ENCODE measurements around the gene RAI2. TPM values are rescaled to one million over a fixed set of nuclear protein-coding genes. Genes with fewer than 3 reads are reported as not detected.

RAI2 gene
- total RNA-seq, 4 donors from 2014 or later = 2.5 to 8.5 (median 4.6) TPM

DNA sequence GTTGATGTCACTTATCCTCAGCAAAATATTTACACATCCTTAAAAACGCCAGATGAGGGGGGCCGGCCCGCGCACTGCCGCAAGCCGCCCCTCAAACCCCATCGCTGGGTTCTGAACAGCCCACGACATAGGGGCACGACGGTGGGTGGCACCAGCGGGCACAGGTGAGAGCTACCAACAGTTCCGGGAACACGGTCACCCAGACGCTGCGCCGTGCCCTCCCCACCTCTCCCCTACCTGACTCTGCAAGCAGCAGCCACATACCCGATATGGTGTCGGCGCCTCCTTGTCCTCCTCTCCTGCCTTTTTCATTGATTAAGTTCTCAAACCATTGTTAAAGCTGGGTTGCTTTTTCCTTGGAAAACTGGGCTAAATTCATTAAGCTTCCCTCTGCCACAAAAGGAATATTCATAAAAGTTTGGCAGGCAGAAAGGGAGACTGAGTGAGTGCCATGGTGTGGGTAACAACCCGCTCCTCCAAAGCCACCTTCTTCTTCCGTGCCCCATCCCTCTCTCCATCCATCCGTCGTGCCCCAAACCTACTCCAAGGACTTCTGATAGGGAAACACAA is 1.4 kb downstream of the RAI2 start:
- Histone ChIP-seq H3K27ac (peak overlapping the region in 1 of 4 donors; percentile 66), H3K36me3 (no peaks in the 10 kb centered on the region), H3K27me3 (peaks cover 0 to 15% (median 0%) of the 10 kb centered on the region in 3 donors), H3K9me3 (no peaks in the 10 kb centered on the region), H3K4me3 (peak overlapping the region; percentile 53 to 63 (median 62)), H3K4me1 (peaks cover 0 to 3% of the 10 kb centered on the region in 2 donors)
- in situ Hi-C loops (cut with MboI; ENCODE audit: low sequenced_read_pairs in 4 of 4) (no loop called here), intact Hi-C loops (cut with DNase I; ENCODE audit: low total_unique reads) (loop anchor here (5.0 kb wide), 1 partner anchor 42 kb away; no protein-coding TSS in a partner anchor)
- no peak for TF ChIP-seq POLR2A (IDR thresholded peaks at IDR 0.05)
- TF ChIP-seq, protein P1, sequence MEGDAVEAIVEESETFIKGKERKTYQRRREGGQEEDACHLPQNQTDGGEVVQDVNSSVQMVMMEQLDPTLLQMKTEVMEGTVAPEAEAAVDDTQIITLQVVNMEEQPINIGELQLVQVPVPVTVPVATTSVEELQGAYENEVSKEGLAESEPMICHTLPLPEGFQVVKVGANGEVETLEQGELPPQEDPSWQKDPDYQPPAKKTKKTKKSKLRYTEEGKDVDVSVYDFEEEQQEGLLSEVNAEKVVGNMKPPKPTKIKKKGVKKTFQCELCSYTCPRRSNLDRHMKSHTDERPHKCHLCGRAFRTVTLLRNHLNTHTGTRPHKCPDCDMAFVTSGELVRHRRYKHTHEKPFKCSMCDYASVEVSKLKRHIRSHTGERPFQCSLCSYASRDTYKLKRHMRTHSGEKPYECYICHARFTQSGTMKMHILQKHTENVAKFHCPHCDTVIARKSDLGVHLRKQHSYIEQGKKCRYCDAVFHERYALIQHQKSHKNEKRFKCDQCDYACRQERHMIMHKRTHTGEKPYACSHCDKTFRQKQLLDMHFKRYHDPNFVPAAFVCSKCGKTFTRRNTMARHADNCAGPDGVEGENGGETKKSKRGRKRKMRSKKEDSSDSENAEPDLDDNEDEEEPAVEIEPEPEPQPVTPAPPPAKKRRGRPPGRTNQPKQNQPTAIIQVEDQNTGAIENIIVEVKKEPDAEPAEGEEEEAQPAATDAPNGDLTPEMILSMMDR (IDR thresholded peaks at IDR 0.05 in 4 of 5, conservative IDR thresholded peaks at IDR 0.05 in 1 of 5) = no peak
- DNase-seq = no peak
- no peak for ATAC-seq

GRCh38 chrX:17854531-17854930 is 6.6 kb downstream of the RAI2 start:
- H3K27ac ChIP-seq = peak overlapping the region in 1 of 4 donors; percentile 26
- TF ChIP-seq, protein P1 (IDR thresholded peaks at IDR 0.05 in 4 of 5, conservative IDR thresholded peaks at IDR 0.05 in 1 of 5) = no peak
- no peak for TF ChIP-seq POLR2A (IDR thresholded peaks at IDR 0.05)
- ATAC-seq = no peak
- H3K4me1 ChIP-seq = peaks cover 3 to 5% of the 10 kb centered on the region in 2 donors
- peaks cover 0 to 12% (median 0%) of the 10 kb centered on the region in 3 donors for H3K27me3 ChIP-seq
- H3K4me3 ChIP-seq = no peak overlapping the region
- no peaks in the 10 kb centered on the region for H3K9me3 ChIP-seq
- in situ Hi-C loops (cut with MboI; ENCODE audit: low sequenced_read_pairs in 4 of 4) = no loop called here
- H3K36me3 ChIP-seq = no peaks in the 10 kb centered on the region
- intact Hi-C loops (cut with DNase I; ENCODE audit: low total_unique reads) = no loop called here
- no peak for DNase-seq

DNA sequence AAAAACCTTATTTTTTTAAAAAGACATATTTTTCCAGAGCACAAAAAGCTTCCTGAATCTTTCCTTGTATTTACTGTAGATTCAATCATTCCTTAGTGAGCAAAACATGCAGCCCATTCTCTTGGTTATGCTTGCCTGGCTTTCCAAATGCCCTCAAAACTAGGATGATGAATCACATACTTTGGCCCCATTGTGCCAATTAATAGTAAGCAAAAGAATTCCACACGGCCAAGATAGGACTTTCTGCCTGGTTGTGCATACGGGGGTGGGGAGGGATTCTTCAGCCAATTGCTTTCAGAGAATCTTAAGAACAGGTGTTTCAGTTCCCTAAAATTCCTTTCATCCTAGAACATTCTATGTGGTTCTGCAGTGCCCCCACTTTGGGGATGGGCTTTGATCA is 7.0 kb downstream of the RAI2 start:
- Histone ChIP-seq H3K9me3 (no peaks in the 10 kb centered on the region), H3K27ac (no peak overlapping the region), H3K4me1 (peaks cover 3 to 5% of the 10 kb centered on the region in 2 donors), H3K27me3 (peaks cover 0 to 10% (median 0%) of the 10 kb centered on the region in 3 donors), H3K36me3 (no peaks in the 10 kb centered on the region), H3K4me3 (no peak overlapping the region)
- no peak for ATAC-seq
- intact Hi-C loops (cut with DNase I; ENCODE audit: low total_unique reads) = no loop called here
- no peak for TF ChIP-seq POLR2A (IDR thresholded peaks at IDR 0.05)
- TF ChIP-seq, protein P1 (IDR thresholded peaks at IDR 0.05 in 4 of 5, conservative IDR thresholded peaks at IDR 0.05 in 1 of 5) = no peak
- in situ Hi-C loops (cut with MboI; ENCODE audit: low sequenced_read_pairs in 4 of 4) = no loop called here
- DNase-seq = no peak

DNA sequence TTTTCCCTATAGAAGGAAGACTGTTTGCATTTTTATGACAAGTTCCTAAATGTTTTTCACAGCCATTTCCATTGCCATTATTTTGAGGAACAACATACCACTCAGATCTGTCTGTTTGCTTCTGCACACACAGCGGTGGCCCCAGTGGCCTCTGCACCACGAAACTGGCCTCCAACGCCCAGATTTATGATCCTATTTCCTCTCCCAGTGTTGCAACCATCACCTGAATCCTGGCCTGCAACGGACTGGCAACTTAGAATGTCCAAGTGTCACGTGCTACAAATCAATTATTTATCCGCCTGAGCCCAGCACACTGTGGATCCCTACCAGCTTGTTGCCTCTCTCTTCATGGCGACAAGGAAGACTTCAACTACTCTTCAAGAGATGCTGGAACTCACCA is 9.2 kb downstream of the RAI2 start:
- ATAC-seq (no peak), DNase-seq (no peak)
- Histone ChIP-seq H3K4me1 (peaks cover 0 to 5% of the 10 kb centered on the region in 2 donors), H3K27me3 (peaks cover 0 to 5% (median 0%) of the 10 kb centered on the region in 3 donors), H3K36me3 (no peaks in the 10 kb centered on the region), H3K9me3 (no peaks in the 10 kb centered on the region), H3K4me3 (no peak overlapping the region), H3K27ac (no peak overlapping the region)
- intact Hi-C loops (cut with DNase I; ENCODE audit: low total_unique reads) = no loop called here
- TF ChIP-seq, protein P1 (IDR thresholded peaks at IDR 0.05 in 4 of 5, conservative IDR thresholded peaks at IDR 0.05 in 1 of 5) = no peak
- no peak for TF ChIP-seq POLR2A (IDR thresholded peaks at IDR 0.05)
- in situ Hi-C loops (cut with MboI; ENCODE audit: low sequenced_read_pairs in 4 of 4) = no loop called here
